GM19043 (cell line): ENCODE measurements around the gene NELL1.

Experiments used
- ATAC-seq: cut with Tn5 transposase; IDR thresholded peaks from one replicate; pipeline ENCODE4 v1.9.1; 2021; ENCODE audit warnings: low read depth; ENCODE audit not compliant: unreplicated experiment

Gene NELL1

DNA sequence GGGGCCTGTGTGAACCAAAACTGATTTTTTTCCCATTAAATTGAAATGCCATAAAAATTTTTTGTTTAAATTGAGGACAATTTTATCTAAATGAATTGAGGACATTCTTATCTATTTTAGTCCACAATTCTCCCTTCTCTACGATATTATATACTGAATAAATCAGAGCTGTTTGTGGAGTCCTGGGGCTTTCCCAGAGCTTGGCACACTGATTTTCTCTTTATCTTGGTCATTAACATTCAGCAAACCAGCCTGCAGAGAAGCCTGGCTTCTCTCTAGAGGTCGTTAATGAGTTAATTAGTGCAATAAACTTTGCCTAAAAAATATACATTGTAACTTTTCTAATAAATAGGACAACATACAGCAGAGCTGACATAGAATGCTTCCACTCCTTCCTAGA, 615.7 kb downstream of the NELL1 start:
- ATAC-seq = no peak

DNA sequence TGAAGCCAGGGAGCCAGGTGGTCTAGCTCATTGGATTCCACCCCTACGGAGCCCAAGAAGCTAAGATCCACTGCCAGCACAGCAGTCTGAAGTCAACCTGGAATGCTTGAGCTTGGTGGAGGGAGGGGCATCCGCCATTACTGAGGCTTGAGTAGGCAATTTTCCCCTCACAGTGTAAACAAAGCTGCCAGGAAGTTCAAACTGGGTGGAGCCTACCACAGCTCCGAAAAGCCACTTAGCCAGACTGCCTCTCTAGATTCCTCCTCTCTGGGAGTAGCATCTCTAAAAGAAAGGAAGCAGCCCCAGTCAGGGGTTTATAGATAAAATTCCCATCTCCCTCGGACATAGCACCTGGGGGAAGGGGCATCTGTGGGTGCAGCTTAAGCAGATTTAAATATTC, 620.3 kb downstream of the NELL1 start:
- ATAC-seq = no peak

GRCh38 chr11:21295508-21295907, 626.1 kb downstream of the NELL1 start:
- ATAC-seq = no peak

GRCh38 chr11:21301981-21302380, 632.6 kb downstream of the NELL1 start:
- ATAC-seq = no peak

DNA sequence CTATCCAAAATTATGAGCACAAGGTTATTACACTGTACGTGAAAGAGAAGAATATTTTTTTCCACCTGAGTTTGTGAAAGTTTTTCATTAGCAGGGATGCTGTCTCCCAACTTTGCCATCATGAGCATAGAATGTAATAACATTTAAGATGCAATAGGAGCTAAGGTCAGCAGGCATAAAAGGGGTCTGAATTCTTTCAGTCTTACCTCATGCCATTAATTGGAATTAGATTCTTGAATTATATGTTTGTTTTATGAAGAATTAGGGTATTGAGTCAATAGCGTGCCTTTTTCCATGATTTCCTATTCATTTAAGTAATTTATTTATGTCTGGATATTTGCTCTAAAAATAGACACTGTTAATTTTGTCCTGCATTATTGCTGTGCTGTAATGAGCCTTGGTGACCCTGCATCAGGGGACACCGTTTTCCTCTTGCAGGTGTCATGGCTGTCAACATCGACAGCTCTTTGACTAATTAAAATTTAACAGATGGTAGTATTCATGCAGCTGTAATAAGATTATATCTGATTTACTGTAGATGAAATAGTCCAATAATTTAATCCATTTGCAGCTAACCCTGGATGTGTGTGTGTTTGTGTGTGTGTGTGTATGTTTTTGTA, 637.5 kb downstream of the NELL1 start:
- no peak for ATAC-seq

- ATAC-seq = no peak
These were observed 638.5 kb downstream of the NELL1 start for GRCh38 chr11:21307874-21308273.

- no peak for ATAC-seq
These were observed 647.2 kb downstream of the NELL1 start for GRCh38 chr11:21316591-21316990.

DNA sequence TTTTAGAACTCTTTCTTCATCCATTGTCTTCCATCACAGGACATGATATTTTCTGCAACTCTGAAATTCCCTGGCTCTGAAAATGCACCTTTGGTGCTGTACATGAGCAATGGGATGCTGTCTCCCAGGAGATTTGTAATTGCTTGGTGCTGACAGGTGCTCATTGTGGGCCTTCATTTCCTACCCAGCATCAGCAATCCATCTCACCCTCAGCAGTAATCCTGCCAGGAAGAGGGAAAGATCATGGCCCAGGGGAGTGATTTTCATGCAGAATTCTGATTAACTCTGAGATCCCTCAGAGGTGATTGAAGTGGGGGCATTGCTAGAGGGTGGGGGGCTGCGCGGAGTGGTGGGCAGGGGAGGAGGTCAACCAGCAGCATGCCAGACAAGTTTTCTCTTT, 651.7 kb downstream of the NELL1 start:
- ATAC-seq = no peak

DNA sequence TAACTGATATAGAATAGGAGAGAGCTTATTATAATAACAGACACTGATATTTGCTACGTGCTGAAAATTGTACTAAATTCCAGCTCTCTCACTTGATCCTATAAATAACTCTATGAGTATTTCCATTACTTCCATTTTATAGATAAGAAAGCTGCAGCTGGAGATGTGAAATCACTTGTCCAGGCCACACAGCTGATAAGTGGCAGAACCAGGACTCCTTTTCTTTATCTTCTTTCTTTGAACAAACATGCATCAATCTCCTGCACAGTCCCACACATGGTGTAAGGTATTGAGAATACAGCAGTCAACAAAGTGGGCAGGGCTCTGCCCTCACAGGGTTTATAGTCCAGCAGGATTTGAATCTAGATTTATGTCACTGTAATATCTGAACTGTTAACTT, 652.1 kb downstream of the NELL1 start:
- no peak for ATAC-seq

GRCh38 chr11:21323617-21324016, 654.2 kb downstream of the NELL1 start:
- no peak for ATAC-seq

- ATAC-seq = no peak
These were observed 673.8 kb downstream of the NELL1 start for GRCh38 chr11:21343204-21343603.

DNA sequence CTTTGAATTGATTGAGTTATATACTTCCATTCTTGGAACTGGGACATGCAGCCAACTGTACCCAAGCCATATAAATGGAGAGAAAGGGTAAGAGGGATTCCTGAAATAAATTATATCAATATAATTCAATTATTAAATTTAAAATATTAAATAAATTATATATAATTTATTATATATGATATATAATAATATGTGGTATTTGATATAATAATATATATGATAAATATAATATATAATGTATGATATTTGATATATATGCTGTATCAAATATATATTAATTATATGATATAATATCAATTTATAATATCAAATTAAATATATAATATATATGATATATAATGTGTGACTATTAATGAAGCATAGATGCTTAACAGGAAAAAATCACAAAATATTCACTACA, 677.0 kb downstream of the NELL1 start:
- no peak for ATAC-seq

- ATAC-seq = no peak
These were observed 681.2 kb downstream of the NELL1 start for GRCh38 chr11:21350613-21351012.

GRCh38 chr11:21353425-21353824, 684.0 kb downstream of the NELL1 start:
- no peak for ATAC-seq

GRCh38 chr11:21364866-21365624, 695.7 kb downstream of the NELL1 start:
- ATAC-seq = no peak

- ATAC-seq = no peak
These were observed 700.6 kb downstream of the NELL1 start for GRCh38 chr11:21369947-21370346.

DNA sequence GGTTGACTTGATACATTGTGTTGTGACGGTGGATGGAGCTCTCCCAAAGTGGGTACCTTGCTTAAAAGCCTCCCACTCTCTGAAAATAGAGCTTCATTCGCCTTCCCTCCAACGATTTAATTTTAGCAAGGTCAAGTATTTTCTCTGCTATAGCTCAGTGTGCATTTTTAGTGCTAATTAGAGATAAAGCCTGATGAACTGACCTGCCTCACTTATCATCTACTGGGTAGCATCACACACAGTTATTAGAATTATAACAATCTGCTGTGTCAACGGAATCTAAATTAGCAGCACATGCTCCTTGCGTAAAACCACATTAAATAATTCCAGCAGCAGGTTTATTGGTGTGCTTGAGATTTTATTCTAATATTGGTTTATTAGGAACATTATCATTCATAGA, 701.7 kb downstream of the NELL1 start:
- ATAC-seq = no peak

GRCh38 chr11:21372672-21373071, 703.3 kb downstream of the NELL1 start:
- no peak for ATAC-seq

DNA sequence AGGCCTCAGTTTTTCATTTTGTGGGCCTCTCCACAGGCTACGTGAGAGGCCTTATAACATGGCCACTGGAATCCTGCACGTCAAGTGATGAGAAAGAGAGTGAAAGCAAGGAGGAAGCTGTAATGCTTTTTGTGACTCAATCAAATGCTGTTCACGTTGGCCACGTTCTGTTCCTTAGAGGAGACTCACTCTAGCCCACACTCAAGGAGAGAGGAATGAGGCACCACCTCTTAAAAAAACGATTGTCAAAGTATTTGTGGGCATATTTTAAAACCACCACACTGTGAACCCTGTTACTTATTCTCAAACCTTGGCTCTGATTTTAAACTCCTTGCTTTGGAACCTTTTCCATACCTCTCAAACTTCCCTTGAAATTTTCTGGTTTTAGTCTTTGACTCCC, 705.0 kb downstream of the NELL1 start:
- no peak for ATAC-seq

GRCh38 chr11:21385669-21386440, 716.5 kb downstream of the NELL1 start:
- no peak for ATAC-seq

DNA sequence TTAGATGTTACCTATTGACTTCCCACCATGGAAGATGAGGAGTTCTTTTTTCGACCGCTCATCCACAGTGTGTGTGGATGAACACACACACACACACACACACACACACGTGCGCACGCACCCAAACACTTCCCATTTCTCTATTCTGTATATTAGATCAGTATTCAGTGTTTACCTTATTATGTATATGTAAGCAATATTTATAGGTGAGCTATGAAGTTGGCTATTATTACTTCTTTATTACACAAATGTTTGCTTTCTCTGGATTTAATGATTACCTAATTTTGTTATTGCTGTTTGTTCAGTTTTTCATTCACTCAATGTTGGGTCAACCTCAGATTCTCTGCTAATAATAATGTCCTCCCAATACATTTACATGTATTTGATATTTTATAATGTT, 721.0 kb downstream of the NELL1 start:
- no peak for ATAC-seq
